Stimulated activated CD4-positive, alpha-beta T cell treated with anti-CD3 and anti-CD28 coated beads, Interleukin-4, amount 100 ng/mL, for 48 hours (primary cell): ENCODE data around the gene LINS1.

Source experiments
- DNase-seq, 2 donors: peaks; one replicate each; pipeline ENCODE4 v3.0.0-alpha.2; 2020; ENCODE audit warnings: low read depth in 2 of 2

Gene LINS1

DNA sequence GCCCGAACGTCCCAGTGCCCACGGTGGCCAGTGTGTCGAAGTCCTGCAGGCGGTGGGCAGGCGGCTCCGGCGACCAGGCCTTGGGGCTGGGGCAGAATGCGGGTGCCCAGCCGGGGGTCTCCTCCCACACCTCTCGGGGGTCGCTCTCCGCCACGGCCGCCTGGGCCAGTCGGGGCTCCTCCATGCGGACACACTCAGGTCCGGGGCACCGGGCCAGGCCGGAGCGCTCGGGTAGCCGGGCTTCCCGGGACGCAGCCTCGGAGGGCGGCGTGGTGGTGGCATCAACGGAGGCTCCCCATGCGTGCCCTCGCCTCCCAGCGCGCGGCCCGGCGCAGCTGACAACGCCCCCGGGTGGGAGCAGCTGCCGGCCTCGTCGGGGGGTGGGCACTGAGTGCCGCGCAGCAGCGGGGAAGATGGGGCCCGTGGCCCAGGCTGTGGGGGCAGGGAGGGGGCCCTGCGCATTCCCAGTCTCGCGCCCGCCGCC lies 43.2 kb downstream of the LINS1 start:
- no peak for DNase-seq

DNA sequence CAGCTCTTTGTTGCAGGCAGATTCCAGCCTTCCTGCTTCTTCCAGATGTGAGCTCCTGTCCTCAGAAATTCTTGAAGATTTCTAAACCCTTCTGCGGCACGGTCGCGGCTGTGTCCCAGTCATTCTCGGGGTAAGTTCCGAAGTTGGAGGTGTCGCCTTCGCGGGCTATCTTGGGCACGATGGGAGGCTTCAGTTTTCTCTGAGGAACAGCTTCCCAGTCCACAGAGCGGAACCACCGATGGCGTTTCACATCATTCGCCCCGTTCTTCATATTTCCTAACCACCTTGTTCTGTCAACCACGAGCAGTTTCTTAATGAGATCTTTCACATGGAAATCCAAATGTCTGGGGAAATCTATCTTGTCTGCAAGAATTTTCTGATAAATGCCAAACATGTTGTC lies 48.5 kb downstream of the LINS1 start:
- DNase-seq: no peak

DNA sequence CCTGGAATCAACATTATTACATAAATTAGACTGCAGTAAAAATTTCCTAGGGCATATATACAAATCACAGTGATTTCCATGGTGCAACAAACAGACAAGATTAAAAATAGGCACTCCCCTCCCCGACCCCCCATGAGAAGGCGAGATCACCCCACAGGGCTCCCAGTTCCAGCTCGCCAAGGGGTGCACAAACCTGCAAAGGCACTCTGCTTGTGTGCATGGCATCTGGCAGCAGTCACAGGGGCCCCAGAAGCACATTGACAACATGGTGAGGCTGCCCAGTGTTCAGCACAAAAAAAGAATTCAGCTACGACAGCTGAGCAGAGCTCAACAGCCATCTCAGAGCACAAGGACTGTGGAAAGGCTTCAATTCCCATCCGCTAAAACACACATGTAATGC lies 54.0 kb downstream of the LINS1 start:
- no peak for DNase-seq

DNA sequence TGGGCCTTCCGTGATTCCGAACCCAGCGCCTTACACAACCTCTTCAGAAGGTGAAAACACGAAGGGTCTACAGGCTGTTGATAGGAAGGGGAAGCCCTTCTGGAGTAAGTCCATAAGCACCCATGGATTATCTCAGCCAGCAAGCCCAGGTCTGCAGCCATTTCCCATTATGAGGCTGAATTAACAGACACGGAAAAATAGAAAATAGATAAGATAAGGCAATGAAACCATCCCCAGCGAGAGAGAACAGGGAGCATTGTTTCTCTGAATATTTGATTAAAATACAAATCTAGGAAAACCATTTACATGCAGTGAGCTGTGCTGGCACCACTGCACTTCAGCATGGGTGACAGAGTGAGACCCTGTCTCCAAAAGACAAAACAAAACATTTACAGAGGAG lies 57.0 kb downstream of the LINS1 start:
- no peak for DNase-seq

DNA sequence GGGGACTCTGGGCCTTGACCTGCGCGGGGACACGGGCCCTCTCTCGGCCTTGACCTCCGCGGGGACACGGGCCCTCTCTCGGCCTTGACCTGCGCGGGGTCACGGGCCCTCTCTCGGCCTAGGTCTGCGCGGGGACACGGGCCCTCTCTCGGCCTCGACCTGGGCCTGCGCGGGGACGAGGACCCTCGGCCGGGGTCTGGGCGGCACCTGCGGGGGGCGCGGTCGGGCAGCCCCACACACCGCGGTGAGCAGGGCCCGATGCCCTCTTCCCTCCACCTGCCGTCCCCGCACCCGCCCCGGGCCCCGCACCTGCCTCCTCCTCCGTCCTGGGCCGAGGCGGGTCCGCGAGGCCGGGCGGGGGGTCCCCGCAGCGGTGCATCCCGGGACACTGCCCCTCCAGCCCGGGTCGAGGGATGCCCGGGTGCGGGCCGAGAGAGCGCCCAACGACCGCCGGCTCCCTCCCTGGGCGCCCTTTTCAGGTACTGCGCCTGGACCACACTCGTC lies 57.6 kb downstream of the LINS1 start:
- no peak for DNase-seq

DNA sequence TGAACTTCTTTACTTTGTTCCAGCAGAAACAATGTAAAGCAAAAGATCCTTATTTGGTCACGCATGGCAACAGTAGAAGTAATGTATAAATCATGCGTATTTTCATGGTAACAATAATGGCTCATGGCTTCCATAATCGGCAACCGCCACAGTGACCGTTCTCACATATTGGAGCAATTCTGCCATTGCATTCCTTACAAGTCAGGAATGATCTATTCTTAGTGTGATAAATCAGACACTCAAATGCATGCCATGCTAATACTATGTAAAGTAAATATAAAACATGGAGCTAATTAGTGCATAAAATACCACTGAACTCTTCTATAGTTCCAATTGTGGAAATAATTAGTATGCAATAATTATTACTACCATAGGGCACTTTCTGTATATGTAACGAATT lies 59.7 kb downstream of the LINS1 start:
- no peak for DNase-seq

DNA sequence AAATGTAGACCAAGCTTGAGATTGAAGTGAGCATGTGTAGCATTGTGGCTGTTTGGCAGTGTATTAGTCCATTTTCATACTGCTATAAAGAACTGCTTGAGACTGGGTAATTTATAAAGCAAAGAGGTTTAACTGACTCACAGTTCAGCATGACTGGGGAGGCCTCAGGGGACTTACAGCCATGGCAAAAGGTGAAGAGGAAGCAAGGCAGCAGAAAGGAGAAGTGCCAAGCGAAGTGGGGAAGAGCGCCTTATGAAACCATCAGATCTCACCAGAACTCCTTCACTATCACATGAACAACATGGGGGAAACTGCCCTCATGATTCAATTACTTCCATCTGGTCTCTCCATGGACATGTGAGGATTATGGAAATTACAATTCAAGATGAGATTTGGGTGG lies 64.7 kb downstream of the LINS1 start:
- DNase-seq: no peak

DNA sequence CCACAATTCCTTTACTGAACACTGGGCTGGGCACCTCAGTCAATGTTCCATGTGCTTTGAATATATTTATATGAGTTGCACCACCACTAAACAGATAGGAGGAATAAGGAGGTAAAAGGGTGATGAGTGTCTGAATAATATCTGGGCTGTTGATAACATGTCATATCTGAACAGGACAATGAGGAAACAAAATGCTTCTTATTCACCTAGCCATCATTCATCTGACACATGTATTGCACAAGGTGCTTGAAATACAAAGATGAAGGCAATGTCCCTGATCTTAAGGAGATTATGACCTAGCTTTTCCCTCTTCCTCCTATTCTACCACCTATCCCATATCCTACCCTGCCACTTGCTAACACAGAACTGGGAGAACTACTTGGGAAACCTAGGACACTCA lies 65.3 kb downstream of the LINS1 start:
- no peak for DNase-seq

DNA sequence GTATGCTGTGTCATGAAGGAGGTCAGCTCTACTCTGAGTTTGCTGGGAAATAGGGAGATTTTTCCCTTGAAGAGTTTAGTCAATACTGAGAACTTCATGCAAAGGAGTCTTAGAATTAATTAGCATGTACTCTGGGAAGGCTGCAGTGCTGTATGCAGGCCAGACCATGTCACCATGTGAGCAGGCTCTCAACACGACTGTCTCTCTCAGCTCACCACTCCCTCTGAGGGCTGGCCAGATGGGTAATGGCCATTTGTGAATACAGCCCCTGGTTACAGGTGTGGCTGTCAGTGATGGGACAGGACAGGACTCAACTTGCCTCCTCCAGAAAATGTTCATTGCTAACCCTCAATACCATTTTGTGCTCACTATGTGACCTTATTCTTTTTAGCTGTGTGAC lies 68.1 kb downstream of the LINS1 start:
- no peak for DNase-seq

DNA sequence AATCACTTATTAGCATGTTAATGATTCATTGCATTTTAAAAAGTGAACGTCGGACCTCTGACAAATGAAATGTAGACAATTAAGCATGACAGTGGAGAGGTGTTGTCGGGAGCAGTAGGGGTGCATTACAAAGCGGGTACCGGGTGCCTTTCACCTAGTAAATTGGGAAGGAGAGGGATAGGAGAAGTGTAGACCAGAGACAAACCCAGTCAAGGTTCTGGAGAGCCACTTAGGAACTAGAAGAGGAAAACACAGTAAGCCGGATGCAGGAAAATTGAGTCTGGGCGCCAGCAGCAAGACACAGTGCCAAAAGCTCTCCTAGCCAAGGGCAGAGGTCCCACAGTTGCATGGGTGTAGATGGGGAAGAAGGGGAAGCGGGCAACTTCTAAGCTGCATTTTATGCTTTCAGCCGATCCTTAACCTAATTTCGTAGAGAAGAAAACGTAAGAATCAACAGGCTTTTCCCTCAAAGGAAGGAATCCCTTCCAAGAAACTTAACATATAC lies 70.1 kb downstream of the LINS1 start:
- no peak for DNase-seq

DNA sequence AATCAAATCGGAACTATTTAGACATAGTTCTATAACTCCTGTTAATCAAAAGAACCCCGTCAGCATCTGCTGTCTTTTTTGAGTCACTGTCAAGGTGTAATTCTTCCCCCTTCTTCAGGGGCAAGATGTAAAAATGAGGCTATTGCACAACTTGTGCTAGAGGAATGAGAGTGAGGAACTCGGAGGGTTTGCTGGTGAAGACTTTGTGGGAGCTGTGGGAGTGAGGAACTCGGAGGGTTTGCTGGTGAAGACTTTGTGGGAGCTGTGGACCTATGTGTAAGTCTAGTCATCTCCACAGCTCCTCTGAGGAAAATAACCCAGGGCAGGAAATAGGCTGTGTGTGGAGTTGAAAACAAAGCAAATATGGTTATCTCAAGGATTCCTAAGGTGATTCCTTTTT lies 70.8 kb downstream of the LINS1 start:
- DNase-seq: no peak

DNA sequence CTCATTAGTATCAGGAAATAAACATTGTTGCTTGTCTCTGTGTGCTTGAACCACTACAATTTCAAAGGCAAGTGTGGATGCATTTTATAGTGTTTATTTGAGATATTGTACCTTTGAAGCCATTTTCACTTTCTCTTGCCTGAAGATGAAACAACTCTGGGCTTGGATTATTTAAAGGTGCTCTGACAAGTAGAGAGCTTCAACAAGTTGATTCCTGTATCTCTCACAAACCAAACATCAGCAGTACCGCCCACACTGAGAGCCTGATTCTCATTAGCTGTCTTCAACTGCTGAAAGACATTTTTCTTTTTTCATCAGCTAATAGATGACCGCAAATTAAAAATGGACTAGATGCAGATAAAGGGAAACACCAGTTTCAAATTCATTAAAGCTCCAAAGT lies 72.4 kb downstream of the LINS1 start:
- no peak for DNase-seq

DNA sequence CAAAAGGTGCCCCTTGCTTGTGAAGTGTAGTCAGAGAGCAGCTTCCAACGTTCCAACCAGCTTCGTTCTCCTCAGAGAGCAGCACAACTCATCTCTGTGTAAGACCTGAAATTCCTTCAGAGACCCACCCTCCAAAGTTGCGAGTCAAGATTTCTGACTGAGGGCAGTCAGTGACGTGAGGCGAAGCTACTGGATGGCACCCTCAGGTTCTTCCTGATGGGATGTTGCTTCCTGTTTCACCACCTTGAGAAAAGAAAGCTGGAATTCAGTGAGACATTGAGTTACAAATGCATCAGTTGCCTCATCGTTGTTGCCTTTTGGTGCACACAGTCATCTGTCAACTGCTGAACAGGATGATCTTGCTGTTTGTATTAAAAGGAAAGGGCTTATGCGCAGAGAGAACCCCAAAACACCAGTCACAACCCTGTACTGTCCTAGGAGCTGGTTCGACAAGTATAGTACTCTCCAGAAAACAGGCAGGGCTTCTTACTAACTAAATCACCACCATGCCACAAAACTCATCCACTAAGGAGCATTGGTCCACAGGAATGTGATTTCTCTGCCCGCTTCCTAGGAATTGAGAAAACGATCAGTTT lies 73.1 kb downstream of the LINS1 start, which contains the start of gene CERS3:
Gene CERS3, minus strand, starts transcription at position 118 of the 596 bp plus-strand sequence. CDS start 27,101 bp downstream, outside the sequence.
- DNase-seq: no peak

DNA sequence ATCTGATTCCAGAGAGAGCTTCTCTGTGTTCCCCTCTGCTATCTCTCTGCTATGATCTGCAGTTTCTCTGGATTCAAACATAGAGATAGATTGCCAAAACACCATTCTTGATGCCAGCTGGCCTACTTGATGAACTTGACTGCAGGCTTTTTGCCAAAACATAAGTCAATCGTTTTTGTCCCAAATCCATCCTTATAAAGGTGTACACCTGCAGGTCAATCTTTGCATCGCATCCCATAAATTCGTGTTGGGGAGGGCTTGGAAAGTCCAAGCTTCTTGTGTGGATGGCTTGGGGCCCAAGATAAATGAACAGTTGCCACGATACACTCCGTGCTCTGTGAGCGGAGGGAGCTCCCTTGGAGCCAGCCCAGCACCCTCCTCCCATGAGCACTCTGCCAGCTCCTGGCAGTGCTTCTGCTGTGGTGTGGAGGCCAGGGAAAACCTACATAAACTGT lies 75.9 kb downstream of the LINS1 start:
- no peak for DNase-seq

DNA sequence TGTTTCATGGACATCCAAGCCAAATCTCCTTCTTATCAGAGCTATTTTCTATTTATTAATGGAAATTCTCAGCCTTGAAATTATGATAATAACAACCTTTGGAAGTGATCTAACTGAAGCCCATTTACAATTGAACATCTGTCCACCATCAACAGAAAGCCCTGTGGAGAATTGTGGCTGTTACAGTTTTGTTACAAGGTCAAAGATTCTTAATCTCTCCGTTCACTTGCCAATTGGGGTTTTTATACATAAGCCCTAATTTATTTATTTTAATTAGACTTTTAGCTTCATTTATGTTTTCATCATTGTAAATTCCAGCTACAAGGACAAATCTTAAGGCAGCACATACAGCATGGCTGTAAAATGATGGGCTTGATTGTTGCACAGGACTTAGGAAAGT lies 76.5 kb downstream of the LINS1 start:
- no peak for DNase-seq

DNA sequence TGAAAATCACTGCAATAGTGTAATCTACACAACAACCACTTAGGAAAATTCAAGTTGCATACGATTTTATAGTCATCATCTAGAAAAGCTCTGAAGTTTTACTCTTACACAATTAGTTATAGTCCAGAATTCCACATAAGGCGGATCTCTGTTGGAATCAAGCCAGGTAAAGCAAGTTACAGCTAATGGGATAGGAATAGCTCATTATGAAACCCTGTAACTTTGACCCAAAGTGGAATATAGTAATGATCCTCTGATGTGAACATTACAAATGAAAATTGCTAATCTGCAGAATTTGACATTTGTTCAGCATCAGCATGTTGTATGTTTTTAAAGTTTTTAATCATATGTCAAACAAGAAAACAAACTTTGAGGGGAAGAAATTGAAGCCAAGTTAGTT lies 77.7 kb downstream of the LINS1 start:
- no peak for DNase-seq

DNA sequence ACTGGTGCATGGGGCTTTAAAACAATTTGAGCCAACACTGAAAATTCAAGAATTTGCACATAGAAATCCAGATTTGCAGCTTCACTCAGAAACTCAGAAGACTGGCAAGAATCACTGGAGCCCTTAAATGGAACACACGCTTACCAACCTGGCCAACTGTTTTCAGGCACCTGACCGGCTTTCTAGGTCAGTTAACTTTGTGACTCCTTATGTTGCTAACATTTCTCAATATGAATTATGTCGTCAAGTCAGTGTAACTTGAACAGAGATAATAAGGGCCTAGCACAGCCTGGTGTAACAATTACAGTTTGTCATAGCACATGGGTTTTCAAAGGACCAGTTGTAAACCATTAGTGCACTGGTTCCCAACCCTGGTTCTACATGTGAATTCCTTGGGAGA lies 80.1 kb downstream of the LINS1 start:
- no peak for DNase-seq

DNA sequence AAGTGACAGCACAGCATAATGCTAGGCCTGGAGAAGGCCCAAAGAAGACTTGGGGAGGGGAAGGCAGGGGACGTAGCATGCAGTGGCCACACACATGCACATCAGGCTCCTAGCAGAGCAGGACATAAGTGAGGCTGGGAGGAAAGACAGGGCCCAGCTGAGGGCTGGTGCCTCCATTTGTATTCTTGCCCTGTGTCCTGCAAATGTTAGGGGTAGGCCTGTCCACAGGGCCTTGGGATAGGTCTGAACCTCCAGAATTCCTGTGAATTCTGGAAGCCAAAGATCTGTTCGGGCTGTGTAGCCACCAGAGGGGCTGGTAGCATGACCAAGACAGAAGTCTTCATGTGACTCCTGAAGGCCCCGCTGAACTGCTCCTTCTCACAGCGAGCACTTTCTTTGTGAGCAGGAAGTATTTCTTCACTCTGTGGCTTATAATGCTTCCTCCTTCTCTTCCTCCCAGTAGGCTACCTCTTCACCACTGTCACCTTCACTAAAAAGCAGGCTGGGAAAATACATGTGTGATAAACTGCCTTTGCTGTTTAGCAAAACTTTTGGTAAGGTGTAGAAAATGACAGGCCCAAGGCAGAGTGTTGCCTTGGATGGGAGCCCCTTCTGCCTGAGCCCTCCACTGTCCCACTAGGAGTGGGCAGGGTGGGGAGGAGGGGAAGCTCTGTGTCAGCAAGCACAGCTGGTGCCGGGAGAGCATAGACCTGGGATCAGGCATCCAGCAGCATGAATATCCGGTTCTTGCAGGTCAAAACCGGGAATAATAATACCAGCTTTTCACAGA lies 81.7 kb downstream of the LINS1 start:
- no peak for DNase-seq

DNA sequence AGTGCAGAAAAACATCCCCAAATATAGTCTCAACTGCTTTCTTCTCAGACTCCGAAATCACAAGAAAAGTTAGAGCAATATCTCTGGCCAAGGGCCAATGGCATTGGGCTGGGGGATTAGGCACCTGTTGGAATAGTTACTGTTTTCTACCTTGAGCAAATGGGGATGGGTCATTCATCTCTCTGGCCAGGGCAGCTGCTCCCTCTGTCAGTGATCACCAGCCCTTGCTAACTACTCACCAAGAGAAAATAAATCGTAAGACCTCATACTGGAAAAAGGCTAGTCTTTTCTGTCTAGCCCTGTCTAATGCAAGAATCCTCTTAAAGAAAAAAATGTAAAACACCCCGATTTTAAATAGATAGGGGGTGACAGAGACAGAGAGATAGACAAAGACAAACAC lies 84.1 kb downstream of the LINS1 start:
- DNase-seq: no peak
